GM23338 (cell line): ENCODE results near the gene ITGB6. TPM values are rescaled to one million over a fixed set of nuclear protein-coding genes. Genes with fewer than 3 reads are reported as not detected.

ENCODE experiments used
- ATAC-seq: fragments of 200-7000 bp; cut with Tn5 transposase; 3 replicates; pipeline ENCODE4 v1.9.1; 2020
- DNase-seq: peaks from one replicate; pipeline ENCODE4 v3.0.0-alpha.2; 2015; ENCODE audit warnings: low spot score
- H2AFZ ChIP-seq: fragments of 200-600 bp; sonication (generic); 2 replicates; pipeline ENCODE4 v1.8.0; 2016; ENCODE audit warnings: antibody characterized with exemption, mild to moderate bottlenecking, moderate library complexity
- H3F3A ChIP-seq: fragments of 200-600 bp; sonication (generic); replicated peaks from 2 replicates; pipeline ENCODE4 v1.8.0; 2017; ENCODE audit warnings: antibody characterized with exemption, mixed run types, low read depth
- H3K27ac ChIP-seq: fragments of 200-600 bp; sonication (generic); 2 replicates; pipeline ENCODE4 v1.6.1; 2016; ENCODE audit warnings: low read depth
- H3K27me3 ChIP-seq: fragments of 200-600 bp; sonication (generic); 2 replicates; pipeline ENCODE4 v1.8.0; 2016; ENCODE audit warnings: mild to moderate bottlenecking, mixed run types, moderate library complexity; ENCODE audit not compliant: insufficient read depth
- H3K36me3 ChIP-seq: fragments of 200-600 bp; sonication (generic); 2 replicates; pipeline ENCODE4 v1.8.0; 2016; ENCODE audit warnings: mild to moderate bottlenecking; ENCODE audit not compliant: insufficient read depth
- H3K4me1 ChIP-seq: fragments of 200-600 bp; sonication (generic); 2 replicates; pipeline ENCODE4 v1.8.0; 2016; ENCODE audit warnings: mild to moderate bottlenecking, moderate library complexity; ENCODE audit not compliant: insufficient read depth
- H3K4me2 ChIP-seq: fragments of 200-600 bp; sonication (generic); 2 replicates; pipeline ENCODE4 v1.7.1; 2017; ENCODE audit warnings: mixed run types
- H3K4me3 ChIP-seq: fragments of 200-600 bp; sonication (generic); 2 replicates; pipeline ENCODE4 v1.6.1; 2016; ENCODE audit warnings: mixed run types
- H3K79me2 ChIP-seq: fragments of 200-600 bp; sonication (generic); replicated peaks from 2 replicates; pipeline ENCODE4 v1.8.0; 2017; ENCODE audit warnings: mild to moderate bottlenecking; ENCODE audit not compliant: insufficient read depth
- H3K9me2 ChIP-seq: fragments of 200-600 bp; sonication (generic); 2 replicates; pipeline ENCODE4 v1.8.0; 2017; ENCODE audit not compliant: insufficient read depth
- H4K20me1 ChIP-seq: fragments of 200-600 bp; sonication (generic); replicated peaks from 2 replicates; pipeline ENCODE4 v1.8.0; 2017; ENCODE audit warnings: mild to moderate bottlenecking; ENCODE audit not compliant: insufficient read depth
- H3K27ac Mint-ChIP-seq: 2 replicates; pipeline ENCODE4 v1.8.0; 2020; ENCODE audit warnings: inconsistent platforms, mild to moderate bottlenecking, moderate library complexity, mixed read lengths
- H3K27me3 Mint-ChIP-seq: 3 replicates; pipeline ENCODE4 v1.8.0; 2022; ENCODE audit warnings: low read depth, mild to moderate bottlenecking, moderate library complexity, mixed read lengths, inconsistent platforms; ENCODE audit not compliant: insufficient read depth, poor library complexity
- H3K36me3 Mint-ChIP-seq: 3 replicates; pipeline ENCODE4 v1.8.0; 2021; ENCODE audit warnings: low read depth, mild to moderate bottlenecking, inconsistent platforms, moderate library complexity, mixed read lengths
- H3K4me1 Mint-ChIP-seq: 3 replicates; pipeline ENCODE4 v1.8.0; 2020; ENCODE audit warnings: mild to moderate bottlenecking, inconsistent platforms, mixed read lengths
- H3K4me3 Mint-ChIP-seq: 3 replicates; pipeline ENCODE4 v1.8.0; 2021; ENCODE audit warnings: moderate library complexity, mild to moderate bottlenecking, inconsistent platforms, mixed read lengths
- H3K9me3 Mint-ChIP-seq: 3 replicates; pipeline ENCODE4 v1.8.0; 2020; ENCODE audit warnings: moderate library complexity, mild to moderate bottlenecking, inconsistent platforms, mixed read lengths
- CREB1 ChIP-seq: fragments of 250-450 bp; sonication (Bioruptor Pico); IDR thresholded peaks from 2 replicates; pipeline ENCODE4 v1.5.0; 2020; ENCODE audit warnings: low read depth, mild to moderate bottlenecking, moderate library complexity
- ETS1 ChIP-seq: IDR thresholded peaks from 2 replicates; pipeline ENCODE4 v1.6.1; 2016; ENCODE audit warnings: antibody characterized with exemption
- EZH2phosphoT487 ChIP-seq: fragments of 200-600 bp; sonication (generic); IDR thresholded peaks from one replicate; pipeline ENCODE4 v1.8.1; 2018; ENCODE audit warnings: antibody characterized with exemption; ENCODE audit not compliant: unreplicated experiment
- NANOG ChIP-seq: IDR thresholded peaks from 2 replicates; pipeline ENCODE4 v1.6.1; 2016; ENCODE audit warnings: antibody characterized with exemption, borderline replicate concordance
- POLR2AphosphoS5 ChIP-seq: IDR thresholded peaks from 2 replicates; pipeline ENCODE4 v1.6.1; 2016; ENCODE audit warnings: antibody characterized with exemption, low read depth
- STAT1 ChIP-seq: IDR thresholded peaks from one replicate; pipeline ENCODE4 v1.6.1; 2016; ENCODE audit warnings: antibody characterized with exemption; ENCODE audit not compliant: unreplicated experiment
- ZNF114 ChIP-seq: fragments of 250-450 bp; sonication (Bioruptor Pico); IDR thresholded peaks from 2 replicates; pipeline ENCODE4 v1.5.0; 2020; ENCODE audit warnings: mild to moderate bottlenecking, moderate library complexity
- ZNF331 ChIP-seq: fragments of 250-450 bp; sonication (Bioruptor Pico); IDR thresholded peaks from 2 replicates; pipeline ENCODE4 v1.5.0; 2020; ENCODE audit warnings: low read depth, mild to moderate bottlenecking, moderate library complexity
- ZNF462 ChIP-seq: fragments of 250-450 bp; sonication (Bioruptor Pico); IDR thresholded peaks from 2 replicates; pipeline ENCODE4 v1.5.0; 2020; ENCODE audit warnings: mild to moderate bottlenecking, moderate library complexity
- polyA plus RNA-seq: library from polyadenylated mRNA; unstranded; fragments of >200 nt; fragmentation: Nextera tagmentation; extraction: Ambion mirVana; gene quantifications from 2 replicates; pipeline ENCODE4 v1.2.1, GENCODE V29; 2016
- total RNA-seq: library from RNA; depleted of rRNA; stranded (reverse); fragments of >200 nt; shearing (Covaris generic); gene quantifications from 2 replicates; pipeline ENCODE4 v1.2.3, GENCODE V29; 2014
- TF ChIP-seq, protein P1 (sequence below), 2 experiments: fragments of 200-600 bp in 1 of 2; sonication (generic) in 1 of 2; conservative IDR thresholded peaks; 2 replicates each; pipeline versions ENCODE4 v1.5.1 to v1.6.1; 2016 to 2017; ENCODE audit warnings: antibody characterized with exemption in 2 of 2, low read depth in 2 of 2, mild to moderate bottlenecking in 2 of 2, moderate library complexity in 1 of 2
- TF ChIP-seq, protein P2 (sequence below): IDR thresholded peaks from one replicate; pipeline ENCODE4 v1.6.1; 2018; ENCODE audit warnings: antibody characterized with exemption; ENCODE audit not compliant: unreplicated experiment

Gene ITGB6
- total and polyA plus RNA-seq, 2 experiments from 2014 or later, result not detected

- Mint-ChIP-seq H3K4me3 (no peak overlapping the region), H3K4me1 (no peaks in the 10 kb centered on the region), H3K27ac (no peak overlapping the region), H3K36me3 (no peaks in the 10 kb centered on the region), H3K9me3 (no peaks in the 10 kb centered on the region), H3K27me3 (no peaks in the 10 kb centered on the region)
- no peak overlapping the region for H3K27ac ChIP-seq
- no peaks in the 10 kb centered on the region for H4K20me1 ChIP-seq
- ATAC-seq (no peak), DNase-seq (no peak)
- H3K27me3 ChIP-seq, result no peaks in the 10 kb centered on the region
- no peak overlapping the region for H3K4me2 ChIP-seq
- H2AFZ ChIP-seq, result no peak overlapping the region
- no peaks in the 10 kb centered on the region for H3F3A ChIP-seq
- no peaks in the 10 kb centered on the region for H3K36me3 ChIP-seq
- 0 out of 2 replicates have a peak, but pooled peaks cover 4% of the 10 kb centered on the region for H3K4me1 ChIP-seq
- H3K79me2 ChIP-seq, result no peaks in the 10 kb centered on the region
- H3K9me2 ChIP-seq, result no peaks in the 10 kb centered on the region
- H3K4me3 ChIP-seq, result no peak overlapping the region
- TF ChIP-seq STAT1, result no peak
- TF ChIP-seq ZNF114 (CRISPR knock-in tag), result no peak
- TF ChIP-seq, protein P1, sequence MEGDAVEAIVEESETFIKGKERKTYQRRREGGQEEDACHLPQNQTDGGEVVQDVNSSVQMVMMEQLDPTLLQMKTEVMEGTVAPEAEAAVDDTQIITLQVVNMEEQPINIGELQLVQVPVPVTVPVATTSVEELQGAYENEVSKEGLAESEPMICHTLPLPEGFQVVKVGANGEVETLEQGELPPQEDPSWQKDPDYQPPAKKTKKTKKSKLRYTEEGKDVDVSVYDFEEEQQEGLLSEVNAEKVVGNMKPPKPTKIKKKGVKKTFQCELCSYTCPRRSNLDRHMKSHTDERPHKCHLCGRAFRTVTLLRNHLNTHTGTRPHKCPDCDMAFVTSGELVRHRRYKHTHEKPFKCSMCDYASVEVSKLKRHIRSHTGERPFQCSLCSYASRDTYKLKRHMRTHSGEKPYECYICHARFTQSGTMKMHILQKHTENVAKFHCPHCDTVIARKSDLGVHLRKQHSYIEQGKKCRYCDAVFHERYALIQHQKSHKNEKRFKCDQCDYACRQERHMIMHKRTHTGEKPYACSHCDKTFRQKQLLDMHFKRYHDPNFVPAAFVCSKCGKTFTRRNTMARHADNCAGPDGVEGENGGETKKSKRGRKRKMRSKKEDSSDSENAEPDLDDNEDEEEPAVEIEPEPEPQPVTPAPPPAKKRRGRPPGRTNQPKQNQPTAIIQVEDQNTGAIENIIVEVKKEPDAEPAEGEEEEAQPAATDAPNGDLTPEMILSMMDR (conservative IDR thresholded peaks at IDR 0.05; ENCODE audit: low read depth in 2 of 2), result no peak
- no peak for TF ChIP-seq ZNF331 (CRISPR knock-in tag)
- no peak for TF ChIP-seq ETS1
- no peak for TF ChIP-seq CREB1 (CRISPR knock-in tag)
- TF ChIP-seq, protein P2, sequence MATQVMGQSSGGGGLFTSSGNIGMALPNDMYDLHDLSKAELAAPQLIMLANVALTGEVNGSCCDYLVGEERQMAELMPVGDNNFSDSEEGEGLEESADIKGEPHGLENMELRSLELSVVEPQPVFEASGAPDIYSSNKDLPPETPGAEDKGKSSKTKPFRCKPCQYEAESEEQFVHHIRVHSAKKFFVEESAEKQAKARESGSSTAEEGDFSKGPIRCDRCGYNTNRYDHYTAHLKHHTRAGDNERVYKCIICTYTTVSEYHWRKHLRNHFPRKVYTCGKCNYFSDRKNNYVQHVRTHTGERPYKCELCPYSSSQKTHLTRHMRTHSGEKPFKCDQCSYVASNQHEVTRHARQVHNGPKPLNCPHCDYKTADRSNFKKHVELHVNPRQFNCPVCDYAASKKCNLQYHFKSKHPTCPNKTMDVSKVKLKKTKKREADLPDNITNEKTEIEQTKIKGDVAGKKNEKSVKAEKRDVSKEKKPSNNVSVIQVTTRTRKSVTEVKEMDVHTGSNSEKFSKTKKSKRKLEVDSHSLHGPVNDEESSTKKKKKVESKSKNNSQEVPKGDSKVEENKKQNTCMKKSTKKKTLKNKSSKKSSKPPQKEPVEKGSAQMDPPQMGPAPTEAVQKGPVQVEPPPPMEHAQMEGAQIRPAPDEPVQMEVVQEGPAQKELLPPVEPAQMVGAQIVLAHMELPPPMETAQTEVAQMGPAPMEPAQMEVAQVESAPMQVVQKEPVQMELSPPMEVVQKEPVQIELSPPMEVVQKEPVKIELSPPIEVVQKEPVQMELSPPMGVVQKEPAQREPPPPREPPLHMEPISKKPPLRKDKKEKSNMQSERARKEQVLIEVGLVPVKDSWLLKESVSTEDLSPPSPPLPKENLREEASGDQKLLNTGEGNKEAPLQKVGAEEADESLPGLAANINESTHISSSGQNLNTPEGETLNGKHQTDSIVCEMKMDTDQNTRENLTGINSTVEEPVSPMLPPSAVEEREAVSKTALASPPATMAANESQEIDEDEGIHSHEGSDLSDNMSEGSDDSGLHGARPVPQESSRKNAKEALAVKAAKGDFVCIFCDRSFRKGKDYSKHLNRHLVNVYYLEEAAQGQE, result no peak
- no peak for TF ChIP-seq EZH2phosphoT487
- no peak for TF ChIP-seq NANOG
- TF ChIP-seq POLR2AphosphoS5, result no peak
- no peak for TF ChIP-seq ZNF462 (CRISPR knock-in tag)
Observed at GRCh38 chr2:160126756-160127155, 73.3 kb downstream of the ITGB6 start.
